GM12892 (cell line): Measurements from ENCODE around the gene SEPTIN5.

ENCODE experiments used
- POLR2A ChIP-seq: IDR thresholded peaks from 2 replicates; pipeline ENCODE4 v1.6.1; 2011; ENCODE audit warnings: low read depth, low read length, control low read depth
- POLR2AphosphoS5 ChIP-seq: IDR thresholded peaks from 2 replicates; pipeline ENCODE4 v1.6.1; 2011; ENCODE audit warnings: low read depth, low read length, control low read depth
- TAF1 ChIP-seq: IDR thresholded peaks from 2 replicates; pipeline ENCODE4 v1.6.1; 2011; ENCODE audit warnings: low read depth, mild to moderate bottlenecking, control low read depth, low read length, borderline replicate concordance

- no peak for TF ChIP-seq POLR2A
- no peak for TF ChIP-seq POLR2AphosphoS5
- no peak for TF ChIP-seq TAF1
Observed at GRCh38 chr22:19672054-19672776, 42.1 kb upstream of the SEPTIN5 start.
